Measurements from ENCODE around the gene NLRX1. TPM values are rescaled to one million over a fixed set of nuclear protein-coding genes. Genes with fewer than 3 reads are reported as not detected.

Gene NLRX1
- total RNA-seq, 1 experiment from 2014 or later = 25.2 TPM

DNA sequence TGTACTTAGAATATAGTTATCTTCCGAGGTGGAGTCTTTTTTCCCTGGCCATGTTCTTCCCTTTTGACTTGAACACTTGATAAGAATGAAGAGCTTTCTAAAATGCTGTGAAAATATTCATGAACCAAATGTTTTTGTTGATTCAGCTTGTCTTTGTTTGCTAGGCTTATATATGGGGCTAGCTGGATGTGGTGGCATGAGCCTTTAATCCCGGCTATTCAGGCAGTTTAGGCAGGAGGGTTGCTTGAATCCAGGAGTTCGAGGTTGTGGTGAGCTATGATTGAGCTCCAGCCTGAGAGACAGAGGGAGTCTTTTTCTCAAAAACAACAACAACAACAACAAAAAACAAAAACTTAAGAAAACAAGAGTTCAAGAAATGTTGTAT lies 60.8 kb downstream of the NLRX1 start:
- intact Hi-C loops (cut with micrococcal nuclease; ENCODE audit: unreplicated experiment) = no loop called here
- ATAC-seq (no peak), DNase-seq (ENCODE audit: low read depth, low spot score) (no peak)
- no peak for TF ChIP-seq SIN3A (IDR thresholded peaks at IDR 0.05; ENCODE audit: borderline replicate concordance, insufficient read depth, low read depth, low read length)
- TF ChIP-seq POLR2AphosphoS5 (IDR thresholded peaks at IDR 0.05; ENCODE audit: low read depth, low read length) = no peak
- TF ChIP-seq, protein P1, sequence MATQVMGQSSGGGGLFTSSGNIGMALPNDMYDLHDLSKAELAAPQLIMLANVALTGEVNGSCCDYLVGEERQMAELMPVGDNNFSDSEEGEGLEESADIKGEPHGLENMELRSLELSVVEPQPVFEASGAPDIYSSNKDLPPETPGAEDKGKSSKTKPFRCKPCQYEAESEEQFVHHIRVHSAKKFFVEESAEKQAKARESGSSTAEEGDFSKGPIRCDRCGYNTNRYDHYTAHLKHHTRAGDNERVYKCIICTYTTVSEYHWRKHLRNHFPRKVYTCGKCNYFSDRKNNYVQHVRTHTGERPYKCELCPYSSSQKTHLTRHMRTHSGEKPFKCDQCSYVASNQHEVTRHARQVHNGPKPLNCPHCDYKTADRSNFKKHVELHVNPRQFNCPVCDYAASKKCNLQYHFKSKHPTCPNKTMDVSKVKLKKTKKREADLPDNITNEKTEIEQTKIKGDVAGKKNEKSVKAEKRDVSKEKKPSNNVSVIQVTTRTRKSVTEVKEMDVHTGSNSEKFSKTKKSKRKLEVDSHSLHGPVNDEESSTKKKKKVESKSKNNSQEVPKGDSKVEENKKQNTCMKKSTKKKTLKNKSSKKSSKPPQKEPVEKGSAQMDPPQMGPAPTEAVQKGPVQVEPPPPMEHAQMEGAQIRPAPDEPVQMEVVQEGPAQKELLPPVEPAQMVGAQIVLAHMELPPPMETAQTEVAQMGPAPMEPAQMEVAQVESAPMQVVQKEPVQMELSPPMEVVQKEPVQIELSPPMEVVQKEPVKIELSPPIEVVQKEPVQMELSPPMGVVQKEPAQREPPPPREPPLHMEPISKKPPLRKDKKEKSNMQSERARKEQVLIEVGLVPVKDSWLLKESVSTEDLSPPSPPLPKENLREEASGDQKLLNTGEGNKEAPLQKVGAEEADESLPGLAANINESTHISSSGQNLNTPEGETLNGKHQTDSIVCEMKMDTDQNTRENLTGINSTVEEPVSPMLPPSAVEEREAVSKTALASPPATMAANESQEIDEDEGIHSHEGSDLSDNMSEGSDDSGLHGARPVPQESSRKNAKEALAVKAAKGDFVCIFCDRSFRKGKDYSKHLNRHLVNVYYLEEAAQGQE (IDR thresholded peaks at IDR 0.05; ENCODE audit: insufficient read depth in 1 of 2, low read depth in 2 of 2, low read length in 1 of 2) = no peak
- TF ChIP-seq TCF7L2 (IDR thresholded peaks at IDR 0.05; ENCODE audit: low read depth, low read length) = no peak
- TF ChIP-seq, protein P2, sequence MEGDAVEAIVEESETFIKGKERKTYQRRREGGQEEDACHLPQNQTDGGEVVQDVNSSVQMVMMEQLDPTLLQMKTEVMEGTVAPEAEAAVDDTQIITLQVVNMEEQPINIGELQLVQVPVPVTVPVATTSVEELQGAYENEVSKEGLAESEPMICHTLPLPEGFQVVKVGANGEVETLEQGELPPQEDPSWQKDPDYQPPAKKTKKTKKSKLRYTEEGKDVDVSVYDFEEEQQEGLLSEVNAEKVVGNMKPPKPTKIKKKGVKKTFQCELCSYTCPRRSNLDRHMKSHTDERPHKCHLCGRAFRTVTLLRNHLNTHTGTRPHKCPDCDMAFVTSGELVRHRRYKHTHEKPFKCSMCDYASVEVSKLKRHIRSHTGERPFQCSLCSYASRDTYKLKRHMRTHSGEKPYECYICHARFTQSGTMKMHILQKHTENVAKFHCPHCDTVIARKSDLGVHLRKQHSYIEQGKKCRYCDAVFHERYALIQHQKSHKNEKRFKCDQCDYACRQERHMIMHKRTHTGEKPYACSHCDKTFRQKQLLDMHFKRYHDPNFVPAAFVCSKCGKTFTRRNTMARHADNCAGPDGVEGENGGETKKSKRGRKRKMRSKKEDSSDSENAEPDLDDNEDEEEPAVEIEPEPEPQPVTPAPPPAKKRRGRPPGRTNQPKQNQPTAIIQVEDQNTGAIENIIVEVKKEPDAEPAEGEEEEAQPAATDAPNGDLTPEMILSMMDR (IDR thresholded peaks at IDR 0.05) = no peak
- Histone ChIP-seq H3K27me3 (ENCODE audit: control insufficient read depth, insufficient read depth, low read length) (no peaks in the 10 kb centered on the region), H3K4me3 (ENCODE audit: low read depth in 2 of 2, low read length in 2 of 2) (no peak overlapping the region), H3K4me1 (ENCODE audit: control insufficient read depth, insufficient read depth, low read length) (no peaks in the 10 kb centered on the region), H3K36me3 (ENCODE audit: control insufficient read depth, insufficient read depth, low read length) (peaks cover 3% of the 10 kb centered on the region; the same call in 1 of the 2 replicates), H3K9me3 (ENCODE audit: control insufficient read depth, insufficient read depth, low read depth, low read length) (no peaks in the 10 kb centered on the region), H3K27ac (ENCODE audit: low read length) (no peak overlapping the region)
- in situ Hi-C loops (cut with HindIII; ENCODE audit: low pct_unique_long_range_greater_than_20kb, low sequenced_read_pairs) = no loop called here
- ChIA-PET CTCF (no interaction called here), POLR2A (interaction anchor here (0.6 kb wide), 1 partner anchor 91 kb away, joined by 6 read pairs; no protein-coding TSS in a partner anchor)
- no TSS peak for BruUV-seq (replicated peaks)

DNA sequence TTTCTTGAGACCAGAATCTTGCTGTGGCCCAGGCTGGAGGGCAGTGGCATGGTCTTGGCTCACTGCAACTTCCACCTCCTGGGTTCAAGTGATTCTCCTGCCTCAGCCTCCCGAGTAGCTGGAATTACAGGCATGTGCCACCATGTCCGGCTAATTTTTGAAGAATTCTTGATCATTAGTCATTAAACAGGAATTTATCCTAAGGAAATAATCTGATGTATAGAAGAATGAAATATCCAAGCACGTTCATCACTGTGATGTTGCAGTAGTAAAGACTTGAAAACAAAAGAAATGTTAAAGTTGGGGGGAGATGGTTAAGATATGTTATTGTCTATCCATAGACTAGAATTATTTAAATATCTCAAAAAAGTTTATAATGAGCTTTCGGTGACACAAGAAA lies 61.2 kb downstream of the NLRX1 start:
- Histone ChIP-seq H3K4me3 (ENCODE audit: low read depth in 2 of 2, low read length in 2 of 2) (no peak overlapping the region), H3K36me3 (ENCODE audit: control insufficient read depth, insufficient read depth, low read length) (peaks cover 3% of the 10 kb centered on the region; the same call in 1 of the 2 replicates), H3K27me3 (ENCODE audit: control insufficient read depth, insufficient read depth, low read length) (no peaks in the 10 kb centered on the region), H3K27ac (ENCODE audit: low read length) (no peak overlapping the region), H3K4me1 (ENCODE audit: control insufficient read depth, insufficient read depth, low read length) (no peaks in the 10 kb centered on the region), H3K9me3 (ENCODE audit: control insufficient read depth, insufficient read depth, low read depth, low read length) (no peaks in the 10 kb centered on the region)
- ATAC-seq (no peak), DNase-seq (ENCODE audit: low read depth, low spot score) (no peak)
- BruUV-seq (replicated peaks) = no TSS peak
- in situ Hi-C loops (cut with HindIII; ENCODE audit: low pct_unique_long_range_greater_than_20kb, low sequenced_read_pairs) = no loop called here
- POLR2A ChIA-PET = interaction anchor here (0.6 to 0.7 kb wide), 2 partner anchors 14 to 91 kb away, joined by 6 read pairs; no protein-coding TSS in a partner anchor
- intact Hi-C loops (cut with micrococcal nuclease; ENCODE audit: unreplicated experiment) = no loop called here
- TF ChIP-seq SIN3A (IDR thresholded peaks at IDR 0.05; ENCODE audit: borderline replicate concordance, insufficient read depth, low read depth, low read length) = no peak
- no peak for TF ChIP-seq POLR2AphosphoS5 (IDR thresholded peaks at IDR 0.05; ENCODE audit: low read depth, low read length)
- TF ChIP-seq, protein P2 (IDR thresholded peaks at IDR 0.05) = no peak
- no peak for TF ChIP-seq TCF7L2 (IDR thresholded peaks at IDR 0.05; ENCODE audit: low read depth, low read length)
- TF ChIP-seq, protein P1 (IDR thresholded peaks at IDR 0.05; ENCODE audit: insufficient read depth in 1 of 2, low read depth in 2 of 2, low read length in 1 of 2) = no peak
- CTCF ChIA-PET = no interaction called here

Measured in Panc1 (cell line).